ENCODE results near the gene RPL15. TPM values are rescaled to one million over a fixed set of nuclear protein-coding genes. Genes with fewer than 3 reads are reported as not detected.
"Not testable (repeated sequence)": the region's sequence is repeated elsewhere in the genome, so short reads cannot be mapped to it uniquely, and the experiment has no call there.

Gene RPL15
- total RNA-seq, 1 donor from 2014 or later: 3,479 TPM

DNA sequence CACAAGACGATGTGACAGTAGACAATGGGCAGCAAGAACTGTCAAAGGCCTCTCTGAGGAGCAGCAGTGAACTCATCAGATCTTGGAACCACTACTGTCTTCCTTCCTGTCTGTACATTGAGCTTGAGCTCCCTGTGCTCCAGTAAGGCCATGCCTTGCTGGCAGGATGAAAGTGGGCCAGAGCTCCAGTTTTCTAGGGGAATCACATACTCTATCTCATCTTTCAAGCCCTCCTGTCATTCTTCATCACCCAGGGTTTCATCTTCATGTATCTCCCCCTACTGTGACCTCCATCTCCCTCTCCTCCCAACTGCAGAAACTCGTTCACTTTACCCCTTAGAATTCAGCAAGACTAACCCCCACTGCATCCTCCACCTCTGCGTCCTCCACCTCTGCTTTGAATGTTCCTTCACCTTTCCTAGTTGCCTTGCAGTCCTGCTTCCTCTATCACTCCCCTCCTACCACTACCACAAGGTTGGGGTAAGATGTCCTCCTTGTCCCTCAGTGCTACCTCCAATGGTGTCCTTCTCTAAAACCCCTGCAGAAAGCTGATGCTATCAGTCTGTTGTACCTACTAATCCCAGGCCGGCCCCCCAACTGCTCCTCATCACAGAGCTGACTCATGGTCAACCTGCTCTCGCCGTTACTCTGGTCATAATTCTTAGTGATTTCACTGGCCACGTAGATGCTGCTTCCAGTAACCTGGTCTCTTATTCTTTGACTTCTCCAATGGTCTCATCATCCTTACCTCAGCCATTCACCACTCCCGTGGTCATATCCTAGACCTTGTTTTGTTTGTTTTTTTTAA lies 22.5 kb upstream of the RPL15 start:
- H3K4me3 ChIP-seq (ENCODE audit: low read depth, low read length): no peak overlapping the region
- TF ChIP-seq, protein P1, sequence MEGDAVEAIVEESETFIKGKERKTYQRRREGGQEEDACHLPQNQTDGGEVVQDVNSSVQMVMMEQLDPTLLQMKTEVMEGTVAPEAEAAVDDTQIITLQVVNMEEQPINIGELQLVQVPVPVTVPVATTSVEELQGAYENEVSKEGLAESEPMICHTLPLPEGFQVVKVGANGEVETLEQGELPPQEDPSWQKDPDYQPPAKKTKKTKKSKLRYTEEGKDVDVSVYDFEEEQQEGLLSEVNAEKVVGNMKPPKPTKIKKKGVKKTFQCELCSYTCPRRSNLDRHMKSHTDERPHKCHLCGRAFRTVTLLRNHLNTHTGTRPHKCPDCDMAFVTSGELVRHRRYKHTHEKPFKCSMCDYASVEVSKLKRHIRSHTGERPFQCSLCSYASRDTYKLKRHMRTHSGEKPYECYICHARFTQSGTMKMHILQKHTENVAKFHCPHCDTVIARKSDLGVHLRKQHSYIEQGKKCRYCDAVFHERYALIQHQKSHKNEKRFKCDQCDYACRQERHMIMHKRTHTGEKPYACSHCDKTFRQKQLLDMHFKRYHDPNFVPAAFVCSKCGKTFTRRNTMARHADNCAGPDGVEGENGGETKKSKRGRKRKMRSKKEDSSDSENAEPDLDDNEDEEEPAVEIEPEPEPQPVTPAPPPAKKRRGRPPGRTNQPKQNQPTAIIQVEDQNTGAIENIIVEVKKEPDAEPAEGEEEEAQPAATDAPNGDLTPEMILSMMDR (IDR thresholded peaks at IDR 0.05; ENCODE audit: insufficient read depth, low read length, poor library complexity, severe bottlenecking): no peak
- no peaks in the 10 kb centered on the region for H3K27me3 ChIP-seq (ENCODE audit: control insufficient read depth, insufficient read depth, low read length)
- peaks cover 3% of the 10 kb centered on the region for H3K36me3 ChIP-seq (ENCODE audit: control insufficient read depth, insufficient read depth, low read length)
- no peak for DNase-seq (ENCODE audit: low read depth)

DNA sequence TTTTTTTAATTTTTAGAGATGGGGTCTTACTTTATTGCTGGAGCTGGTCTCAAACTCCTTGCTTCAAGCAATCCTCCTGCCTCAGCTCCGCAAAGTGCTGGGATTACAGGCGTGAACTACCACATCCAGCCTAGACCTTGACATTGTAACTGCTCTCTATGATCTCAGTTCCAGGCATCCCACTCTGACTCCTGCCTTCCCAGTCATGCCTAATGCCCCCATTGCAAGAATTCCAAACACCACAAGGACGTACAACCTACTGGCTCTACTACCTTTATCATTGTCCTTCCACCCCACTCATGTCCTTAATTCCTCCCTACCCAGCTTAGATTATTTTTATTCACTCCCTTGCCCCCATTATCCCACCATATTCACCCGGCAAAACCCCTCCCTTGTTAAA lies 21.8 kb upstream of the RPL15 start:
- H3K36me3 ChIP-seq (ENCODE audit: control insufficient read depth, insufficient read depth, low read length): peaks cover 3% of the 10 kb centered on the region
- H3K27me3 ChIP-seq (ENCODE audit: control insufficient read depth, insufficient read depth, low read length): no peaks in the 10 kb centered on the region
- no peak overlapping the region for H3K4me3 ChIP-seq (ENCODE audit: low read depth, low read length)
- TF ChIP-seq, protein P1 (IDR thresholded peaks at IDR 0.05; ENCODE audit: insufficient read depth, low read length, poor library complexity, severe bottlenecking): no peak
- DNase-seq (ENCODE audit: low read depth): no peak

DNA sequence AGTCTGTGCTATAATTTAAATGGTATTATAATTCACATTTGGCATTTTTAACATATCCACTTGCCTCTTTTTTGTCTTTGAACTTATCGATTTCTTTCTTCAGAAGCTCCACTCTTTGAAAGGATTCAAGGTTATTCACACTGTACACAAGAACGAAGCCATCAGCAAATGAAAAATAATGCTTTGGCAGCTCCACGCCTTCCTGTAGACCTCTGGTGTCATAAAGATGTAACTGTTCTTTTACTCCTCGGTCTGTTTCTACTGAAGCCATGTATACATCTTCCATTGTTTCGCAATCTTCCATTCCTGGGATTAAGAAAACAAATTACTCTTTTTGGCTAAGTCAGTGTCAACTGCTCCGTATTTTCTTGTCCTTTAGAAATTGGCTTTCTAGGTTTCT lies 16.2 kb upstream of the RPL15 start:
- Histone ChIP-seq H3K27me3 (ENCODE audit: control insufficient read depth, insufficient read depth, low read length) (no peaks in the 10 kb centered on the region), H3K36me3 (ENCODE audit: control insufficient read depth, insufficient read depth, low read length) (peaks cover 3% of the 10 kb centered on the region), H3K4me3 (ENCODE audit: low read depth, low read length) (no peak overlapping the region)
- no peak for DNase-seq (ENCODE audit: low read depth)
- TF ChIP-seq, protein P1 (IDR thresholded peaks at IDR 0.05; ENCODE audit: insufficient read depth, low read length, poor library complexity, severe bottlenecking): no peak

DNA sequence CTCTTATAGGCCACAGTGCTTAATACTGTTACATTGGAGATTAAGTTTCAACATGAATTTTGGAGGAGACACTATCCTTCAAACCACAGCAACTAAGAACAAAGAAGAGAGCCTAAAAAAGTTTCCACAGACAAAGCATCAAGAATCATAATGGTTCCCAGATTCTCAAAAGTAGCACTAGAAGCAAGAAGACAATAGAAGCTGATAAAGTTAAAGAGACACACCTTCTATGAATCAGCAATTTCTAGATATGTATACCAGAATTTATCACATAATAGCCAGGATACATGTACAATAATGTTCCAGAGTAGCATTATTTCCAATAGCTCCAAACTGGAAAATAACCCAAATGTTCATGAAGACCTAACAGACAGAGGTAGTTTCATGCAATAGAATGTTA lies 12.4 kb upstream of the RPL15 start:
- Histone ChIP-seq H3K27me3 (ENCODE audit: control insufficient read depth, insufficient read depth, low read length) (no peaks in the 10 kb centered on the region), H3K4me3 (ENCODE audit: low read depth, low read length) (no peak overlapping the region), H3K36me3 (ENCODE audit: control insufficient read depth, insufficient read depth, low read length) (no peaks in the 10 kb centered on the region)
- no peak for DNase-seq (ENCODE audit: low read depth)
- TF ChIP-seq, protein P1 (IDR thresholded peaks at IDR 0.05; ENCODE audit: insufficient read depth, low read length, poor library complexity, severe bottlenecking): no peak

DNA sequence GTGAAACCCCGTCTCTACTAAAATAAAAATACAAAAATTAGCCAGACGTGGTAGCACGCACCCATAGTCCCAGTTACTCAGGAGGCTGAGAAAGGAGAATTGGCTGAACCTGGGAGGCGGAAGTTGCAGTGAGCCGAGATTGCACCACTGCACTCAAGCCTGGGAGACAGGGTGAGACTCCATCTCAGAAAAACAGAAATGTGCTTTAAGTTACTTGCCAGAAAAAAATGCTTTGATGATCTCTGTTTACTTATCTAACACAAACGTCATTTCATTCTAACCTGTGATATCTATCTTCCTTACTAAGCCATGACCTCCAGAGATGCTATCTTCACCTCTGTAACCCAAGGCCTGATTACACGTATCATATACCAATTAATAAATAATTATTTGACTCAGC lies 7.6 kb upstream of the RPL15 start:
- H3K36me3 ChIP-seq (ENCODE audit: control insufficient read depth, insufficient read depth, low read length): no peaks in the 10 kb centered on the region
- H3K27me3 ChIP-seq (ENCODE audit: control insufficient read depth, insufficient read depth, low read length): no peaks in the 10 kb centered on the region
- TF ChIP-seq, protein P1 (IDR thresholded peaks at IDR 0.05; ENCODE audit: insufficient read depth, low read length, poor library complexity, severe bottlenecking): no peak
- no peak for DNase-seq (ENCODE audit: low read depth)
- H3K4me3 ChIP-seq (ENCODE audit: low read depth, low read length): no peak overlapping the region

DNA sequence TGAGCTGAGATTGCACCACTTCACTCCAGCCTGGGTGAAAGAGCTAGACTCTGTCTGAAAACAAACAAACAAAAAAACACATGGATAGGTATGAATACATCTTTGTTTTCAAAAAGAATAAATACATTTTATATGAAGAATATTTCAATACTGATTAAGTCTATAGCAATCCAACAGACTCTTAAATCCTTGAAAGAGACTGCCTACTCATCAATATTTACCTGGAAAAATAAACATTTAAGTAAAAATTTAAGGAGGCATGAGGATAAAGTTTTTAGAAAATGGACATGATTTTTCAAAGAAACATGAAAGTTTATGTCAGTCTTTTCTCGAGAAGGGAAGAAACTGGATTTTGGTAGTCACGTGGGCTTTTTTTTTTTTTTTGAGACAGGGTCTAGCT lies 5.5 kb upstream of the RPL15 start:
- no peak for DNase-seq (ENCODE audit: low read depth)
- no peaks in the 10 kb centered on the region for H3K36me3 ChIP-seq (ENCODE audit: control insufficient read depth, insufficient read depth, low read length)

DNA sequence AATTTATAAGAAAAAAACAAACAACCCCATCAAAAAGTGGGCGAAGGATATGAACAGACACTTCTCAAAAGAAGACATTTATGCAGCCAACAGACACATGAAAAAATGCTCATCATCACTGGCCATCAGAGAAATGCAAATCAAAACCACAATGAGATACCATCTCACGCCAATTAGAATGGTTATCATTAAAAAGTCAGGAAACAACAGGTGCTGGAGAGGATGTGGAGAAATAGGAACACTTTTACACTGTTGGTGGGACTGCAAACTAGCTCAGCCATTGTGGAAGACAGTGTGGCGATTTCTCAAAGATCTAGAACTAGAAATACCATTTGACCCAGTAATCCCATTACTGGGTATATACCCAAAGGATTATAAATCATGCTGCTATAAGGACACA lies 4.6 kb upstream of the RPL15 start:
- H3K27me3 ChIP-seq (ENCODE audit: control insufficient read depth, insufficient read depth, low read length); DNase-seq (ENCODE audit: low read depth); H3K36me3 ChIP-seq (ENCODE audit: control insufficient read depth, insufficient read depth, low read length); H3K4me3 ChIP-seq (ENCODE audit: low read depth, low read length): not testable (repeated sequence)

More for the DNA sequence above, 5.5 kb upstream of the RPL15 start:
- TF ChIP-seq, protein P1 (IDR thresholded peaks at IDR 0.05; ENCODE audit: insufficient read depth, low read length, poor library complexity, severe bottlenecking): no peak
- H3K27me3 ChIP-seq (ENCODE audit: control insufficient read depth, insufficient read depth, low read length): no peaks in the 10 kb centered on the region
- H3K4me3 ChIP-seq (ENCODE audit: low read depth, low read length): no peak overlapping the region

Data from kidney epithelial cell (primary cell).